ENCODE results near the gene LNPEP.
"Not testable (repeated sequence)": the region's sequence is repeated elsewhere in the genome, so short reads cannot be mapped to it uniquely, and the experiment has no call there.

Gene LNPEP

GRCh38 chr5:96930058-96930457 is 5.8 kb upstream of the LNPEP start:
- DNase-seq (ENCODE audit: low read depth): no peak

- DNase-seq (ENCODE audit: low read depth): no peak
Observed at GRCh38 chr5:96930589-96930988, 5.3 kb upstream of the LNPEP start.

GRCh38 chr5:96931037-96931436 is 4.8 kb upstream of the LNPEP start:
- DNase-seq (ENCODE audit: low read depth): not testable (repeated sequence)

- no peak for DNase-seq (ENCODE audit: low read depth)
Observed at GRCh38 chr5:96931605-96932004, 4.3 kb upstream of the LNPEP start.

GRCh38 chr5:96932026-96932425 is 3.9 kb upstream of the LNPEP start:
- DNase-seq (ENCODE audit: low read depth): no peak

- DNase-seq (ENCODE audit: low read depth): no peak
Observed at GRCh38 chr5:96933764-96934707, 1.8 kb upstream of the LNPEP start.

GRCh38 chr5:96934708-96935558 is 947 bp upstream of the LNPEP start:
- DNase-seq (ENCODE audit: low read depth): peak; percentile 90

GRCh38 chr5:96936431-96937320 is 796 bp downstream of the LNPEP start:
- DNase-seq (ENCODE audit: low read depth): peak; percentile 22

GRCh38 chr5:96940586-96940985 is 4.7 kb downstream of the LNPEP start:
- no peak for DNase-seq (ENCODE audit: low read depth)

- DNase-seq (ENCODE audit: low read depth): no peak
Observed at GRCh38 chr5:96941140-96941539, 5.3 kb downstream of the LNPEP start.

GRCh38 chr5:96942078-96942477 is 6.2 kb downstream of the LNPEP start:
- no peak for DNase-seq (ENCODE audit: low read depth)

- no peak for DNase-seq (ENCODE audit: low read depth)
Observed at GRCh38 chr5:96942911-96943310, 7.0 kb downstream of the LNPEP start.

GRCh38 chr5:96943799-96944198 is 7.9 kb downstream of the LNPEP start:
- DNase-seq (ENCODE audit: low read depth): no peak

GRCh38 chr5:96945144-96945897 is 9.4 kb downstream of the LNPEP start:
- DNase-seq (ENCODE audit: low read depth): no peak

GRCh38 chr5:96946381-96946780 is 10.5 kb downstream of the LNPEP start:
- no peak for DNase-seq (ENCODE audit: low read depth)

- no peak for DNase-seq (ENCODE audit: low read depth)
Observed at GRCh38 chr5:96952118-96952750, 16.4 kb downstream of the LNPEP start.

GRCh38 chr5:96952974-96953730 is 17.3 kb downstream of the LNPEP start:
- DNase-seq (ENCODE audit: low read depth): no peak

GRCh38 chr5:96957254-96958049 is 21.6 kb downstream of the LNPEP start:
- no peak for DNase-seq (ENCODE audit: low read depth)

GRCh38 chr5:96958977-96959376 is 23.1 kb downstream of the LNPEP start:
- no peak for DNase-seq (ENCODE audit: low read depth)

Data from stimulated activated CD8-positive, alpha-beta memory T cell treated with anti-CD3 and anti-CD28 coated beads, Interleukin-4, amount 100 ng/mL, for 24 hours (primary cell).